GM18526 (cell line): ENCODE results near the gene XPA.

Experiments used
- POLR2A ChIP-seq: IDR thresholded peaks from 3 replicates; pipeline ENCODE4 v1.6.1; 2011; ENCODE audit not compliant: insufficient read length; ENCODE audit errors: extremely low read depth

Gene XPA

GRCh38 chr9:97696803-97697601 lies at the start of gene XPA:
XPA (minus strand) TSS chr9:97697340; CDS start chr9:97697292, 48 bp downstream.
- TF ChIP-seq POLR2A: peak; percentile 91

- TF ChIP-seq POLR2A: no peak
Measured at GRCh38 chr9:97744710-97745708, 47.9 kb upstream of the XPA start.

GRCh38 chr9:97742545-97742944 lies 45.4 kb upstream of the XPA start:
- TF ChIP-seq POLR2A: no peak

GRCh38 chr9:97741947-97742346 lies 44.8 kb upstream of the XPA start:
- no peak for TF ChIP-seq POLR2A

- TF ChIP-seq POLR2A: no peak
Measured at GRCh38 chr9:97740848-97741821, 44.0 kb upstream of the XPA start.

- no peak for TF ChIP-seq POLR2A
Measured at GRCh38 chr9:97737429-97737828, 40.3 kb upstream of the XPA start.

GRCh38 chr9:97735070-97735600 lies 38.0 kb upstream of the XPA start:
- no peak for TF ChIP-seq POLR2A

- no peak for TF ChIP-seq POLR2A
Measured at GRCh38 chr9:97726716-97727115, 29.6 kb upstream of the XPA start.

- TF ChIP-seq POLR2A: no peak
Measured at GRCh38 chr9:97723819-97724218, 26.7 kb upstream of the XPA start.

- TF ChIP-seq POLR2A: no peak
Measured at GRCh38 chr9:97722331-97722730, 25.2 kb upstream of the XPA start.

- TF ChIP-seq POLR2A: no peak
Measured at GRCh38 chr9:97721396-97721795, 24.3 kb upstream of the XPA start.

- no peak for TF ChIP-seq POLR2A
Measured at GRCh38 chr9:97717866-97718265, 20.7 kb upstream of the XPA start.

GRCh38 chr9:97714435-97714834 lies 17.3 kb upstream of the XPA start:
- no peak for TF ChIP-seq POLR2A

- TF ChIP-seq POLR2A: no peak
Measured at GRCh38 chr9:97711223-97711626, 14.1 kb upstream of the XPA start.
